HG03575 (cell line): Measurements from ENCODE around the gene FTH1.

Experiments used
- ATAC-seq: cut with Tn5 transposase; IDR thresholded peaks from one replicate; pipeline ENCODE4 v1.9.1; 2021; ENCODE audit not compliant: unreplicated experiment, insufficient number of reproducible peaks, low FRiP score; ENCODE audit errors: extremely low read depth

The FTH1 gene

DNA sequence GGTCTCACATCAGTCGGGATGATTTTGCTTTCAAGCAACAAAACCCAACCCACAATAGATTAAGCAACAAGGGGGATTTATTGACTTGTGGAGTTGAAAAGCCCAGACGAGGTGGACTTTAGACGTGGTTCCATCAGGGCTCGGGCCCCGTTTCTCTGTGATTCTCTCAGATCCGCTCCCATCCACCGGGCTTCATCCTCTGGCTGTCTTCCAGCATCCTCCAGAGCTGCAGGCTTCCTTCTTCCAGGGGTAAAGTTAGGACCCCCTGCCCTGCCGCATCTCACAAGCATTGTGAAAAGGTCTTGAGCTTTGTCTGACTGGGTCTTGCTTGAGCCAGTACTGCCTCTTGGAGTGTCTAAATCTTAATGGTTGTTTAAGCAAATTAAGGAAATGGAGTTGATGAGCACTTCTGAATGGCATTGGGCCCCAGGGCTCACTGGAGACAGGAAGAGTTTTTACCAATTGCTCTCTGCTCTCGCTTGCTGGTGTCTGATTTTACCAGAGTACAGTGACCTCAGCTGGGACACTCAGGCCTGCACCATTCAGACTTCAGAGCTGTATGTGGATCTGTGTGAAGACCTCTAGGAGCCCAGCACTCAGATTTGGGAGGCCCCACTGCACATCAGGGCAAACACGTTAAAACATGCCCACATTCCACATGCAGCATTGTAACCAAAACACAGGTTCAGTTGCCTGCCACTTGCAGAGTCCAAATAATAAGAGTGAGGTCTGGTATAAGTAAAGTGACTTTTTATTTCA, 13.5 kb upstream of the FTH1 start:
- ATAC-seq = no peak

DNA sequence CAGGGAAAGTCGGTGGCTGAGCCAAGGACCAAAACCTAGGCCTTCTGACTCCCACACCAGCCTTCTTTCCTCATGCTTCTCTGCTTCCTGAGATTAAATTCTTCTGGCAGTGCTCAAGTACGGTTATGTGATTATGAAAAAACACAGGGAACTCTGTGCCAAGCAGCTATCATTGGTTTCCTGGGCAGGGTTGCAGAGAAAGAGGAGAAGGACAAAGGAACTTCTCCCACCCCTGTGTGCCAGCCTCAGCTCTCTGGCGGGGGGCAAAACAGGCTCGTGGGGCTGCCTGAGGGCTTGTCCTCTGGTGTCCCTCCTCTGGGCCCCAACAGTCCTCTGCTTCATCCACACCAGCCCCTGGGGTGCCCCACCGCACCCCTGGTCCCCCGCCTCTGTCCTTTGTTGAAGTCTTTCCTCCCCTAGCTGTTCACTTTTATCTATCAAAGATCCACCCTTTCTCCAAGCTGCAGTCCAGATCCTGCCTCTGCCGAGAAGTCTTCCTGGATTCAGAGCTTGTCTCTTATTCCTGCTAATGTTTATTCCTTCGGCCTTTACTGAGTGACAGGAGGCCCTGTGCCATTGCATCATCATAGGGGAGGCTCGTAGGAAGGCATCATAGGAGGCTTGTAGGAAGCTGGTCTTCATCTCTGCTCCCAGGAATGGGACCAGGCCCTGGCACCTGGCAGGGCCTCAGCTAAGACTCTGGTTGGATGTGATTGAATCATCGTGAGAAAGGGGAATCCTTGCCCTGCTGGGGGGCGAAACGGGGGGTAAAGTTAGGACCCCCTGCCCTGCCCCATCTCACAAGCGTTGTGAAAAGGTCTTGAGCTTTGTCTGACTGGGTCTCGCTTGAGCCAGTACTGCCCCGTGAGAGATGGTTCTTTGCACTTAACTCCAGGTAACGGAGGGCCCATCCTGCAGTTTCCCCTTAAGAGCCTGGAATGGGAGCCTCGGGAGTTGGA, 11.5 kb upstream of the FTH1 start:
- no peak for ATAC-seq

DNA sequence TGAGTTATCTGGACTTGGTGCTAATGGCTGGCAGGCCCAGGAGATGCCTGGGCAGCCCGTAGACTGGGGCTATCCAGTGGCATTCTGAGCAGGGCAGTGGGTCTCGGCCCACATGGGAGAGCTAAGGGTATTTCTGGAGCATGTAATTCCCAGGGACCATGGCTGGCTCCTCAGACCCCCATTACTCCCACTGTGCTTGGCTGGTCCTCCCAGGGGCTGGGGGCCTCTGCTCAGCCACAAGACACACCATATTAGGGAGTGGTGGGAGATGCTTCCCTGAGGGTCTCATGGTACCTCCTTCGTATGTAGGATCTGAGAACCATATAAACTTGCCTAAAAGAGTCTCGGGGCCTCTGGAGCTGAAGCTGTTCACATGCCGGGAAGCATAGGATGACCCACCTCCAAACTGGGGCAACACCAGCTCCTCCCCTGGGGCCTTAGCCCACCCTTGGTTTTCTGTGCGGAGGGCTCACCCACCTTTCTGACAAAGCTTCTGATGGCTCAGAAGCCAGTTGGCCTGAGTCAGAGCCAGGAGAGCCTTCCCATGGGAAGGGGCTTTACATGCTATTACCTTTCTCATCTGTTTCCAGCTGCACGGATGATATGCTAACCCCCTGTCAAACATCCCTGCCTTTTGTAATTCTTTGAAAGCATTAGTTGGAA, 9.5 kb upstream of the FTH1 start:
- ATAC-seq = no peak

GRCh38 chr11:61976420-61976800, 9.0 kb upstream of the FTH1 start:
- ATAC-seq = no peak

DNA sequence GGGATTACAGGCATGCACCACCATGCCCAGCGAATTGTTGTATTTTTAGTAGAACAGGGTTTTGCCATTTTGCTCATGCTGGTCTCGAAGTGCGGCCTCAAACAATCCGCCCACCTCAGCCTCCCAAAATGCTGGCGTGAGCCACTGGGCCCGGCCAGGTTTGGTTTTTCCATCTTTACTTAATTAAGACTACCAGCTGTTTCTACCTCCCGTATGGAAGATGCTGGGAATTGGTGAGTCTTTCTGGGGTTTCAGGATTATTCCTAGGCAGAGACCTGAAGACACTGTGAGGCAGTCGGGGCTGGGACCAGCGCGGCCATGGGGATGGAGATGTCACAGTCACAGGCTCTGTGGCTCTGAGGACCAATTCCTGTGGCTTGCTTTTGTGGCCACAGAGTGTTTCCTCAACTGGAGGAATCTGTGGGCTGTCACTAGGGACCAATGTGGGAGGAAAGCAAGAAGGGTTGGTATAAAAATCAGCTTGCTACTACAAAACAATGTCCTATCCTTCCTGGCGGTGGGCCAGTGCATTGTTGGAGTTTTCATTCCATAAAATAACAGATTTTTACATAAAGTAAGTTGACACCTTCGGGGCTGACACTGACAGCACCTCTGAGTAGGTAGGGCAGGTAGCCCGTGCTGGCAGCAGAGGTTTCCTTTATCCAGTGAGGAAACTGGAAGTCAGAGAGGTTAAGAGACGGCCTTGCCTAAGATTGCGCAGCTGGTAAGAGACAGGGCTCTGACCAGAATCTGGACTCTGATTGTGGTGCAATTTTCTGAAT, 8.4 kb upstream of the FTH1 start:
- ATAC-seq = no peak

- no peak for ATAC-seq
Observed at GRCh38 chr11:61974766-61975631, 7.6 kb upstream of the FTH1 start.

GRCh38 chr11:61973476-61974162, 6.2 kb upstream of the FTH1 start:
- no peak for ATAC-seq

DNA sequence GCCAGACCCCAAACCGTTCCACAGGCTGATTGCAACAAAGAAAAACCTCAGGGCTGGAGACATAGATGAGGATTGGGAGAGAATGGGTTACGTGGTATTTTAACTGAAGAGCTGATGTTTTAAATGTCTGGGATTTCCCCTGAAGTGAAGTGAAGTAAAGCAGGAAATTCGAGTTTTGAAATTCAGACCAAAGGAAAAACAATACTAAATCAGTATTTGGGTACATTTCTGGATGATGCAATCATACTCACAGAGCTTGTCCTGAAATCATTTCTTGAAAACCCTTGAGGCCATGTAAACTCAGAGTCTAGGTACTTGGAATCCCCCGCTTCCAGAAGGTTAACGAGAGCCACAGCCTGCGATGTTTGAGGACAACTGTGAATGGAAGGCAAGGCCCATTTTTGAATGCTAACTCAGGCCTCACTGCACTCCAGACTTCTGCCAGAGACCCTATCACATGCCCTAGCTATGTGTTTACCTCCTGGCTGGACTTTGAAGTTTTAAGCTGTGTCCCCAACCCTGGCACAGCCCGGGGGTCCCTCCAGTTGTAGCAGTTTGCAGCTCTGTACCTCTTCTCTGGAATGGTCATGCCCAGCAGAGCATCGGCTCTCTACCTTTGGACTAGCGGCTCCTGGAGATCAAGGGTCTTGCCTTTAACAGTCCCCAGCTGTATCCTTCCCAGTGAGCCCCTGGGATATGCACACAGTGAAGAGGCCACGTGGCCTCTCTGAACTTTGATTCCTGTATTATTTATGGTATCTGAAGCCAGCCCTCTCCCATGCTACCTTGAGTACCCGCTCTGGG, 5.4 kb upstream of the FTH1 start:
- no peak for ATAC-seq

GRCh38 chr11:61972112-61972671, 4.8 kb upstream of the FTH1 start:
- ATAC-seq = no peak

- ATAC-seq = no peak
Observed at GRCh38 chr11:61971248-61972111, 4.0 kb upstream of the FTH1 start.

GRCh38 chr11:61969838-61970662, 2.6 kb upstream of the FTH1 start:
- ATAC-seq = no peak

GRCh38 chr11:61969391-61969758, 1.9 kb upstream of the FTH1 start:
- ATAC-seq = no peak

DNA sequence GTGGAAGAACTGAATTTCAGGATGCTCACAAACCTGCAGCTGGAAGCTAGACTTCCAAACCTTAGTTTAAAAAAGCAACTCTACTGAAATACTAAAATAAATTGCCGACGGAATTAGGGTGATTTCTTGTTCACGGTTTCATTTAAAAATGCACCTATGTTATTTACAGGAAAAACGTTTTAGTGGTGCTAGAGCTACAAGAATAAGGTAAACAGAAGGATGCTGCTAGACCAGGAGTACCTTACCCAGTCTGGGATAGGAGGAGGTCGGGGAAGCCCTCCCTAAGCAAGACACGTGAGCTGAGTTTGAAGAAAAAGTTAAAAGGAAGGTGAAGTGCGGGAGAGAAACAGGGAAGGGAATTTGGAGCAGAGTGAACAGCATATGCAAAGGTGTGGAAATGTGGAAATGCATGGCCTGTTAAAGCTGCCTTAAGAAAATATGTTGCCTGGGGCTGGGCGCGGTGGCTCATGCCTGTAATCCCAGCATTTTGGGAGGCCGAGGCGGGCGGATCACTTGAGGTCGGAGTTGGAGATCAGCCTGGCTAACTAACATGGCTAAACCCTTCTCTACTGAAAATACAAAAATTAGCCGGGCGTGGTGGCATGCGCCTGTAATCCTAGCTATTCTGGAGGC, 1.4 kb upstream of the FTH1 start:
- ATAC-seq = no peak

- ATAC-seq = no peak
Observed at GRCh38 chr11:61967924-61968757, 707 bp upstream of the FTH1 start.
